H1 (cell line): ENCODE measurements around the gene FRMD4B. TPM values are rescaled to one million over a fixed set of nuclear protein-coding genes. Genes with fewer than 3 reads are reported as not detected.

Source experiments
- CTCF ChIA-PET: fragments of 300-600 bp; sonication (Branson Sonifier 250); formaldehyde crosslinking; loops from one replicate; lab custom pipeline; 2021; ENCODE audit not compliant: partially characterized antibody; lab: Charles Lee
- POLR2A ChIA-PET: fragments of 300-600 bp; sonication (Branson Sonifier 250); formaldehyde crosslinking; loops from one replicate; lab custom pipeline; 2021; ENCODE audit warnings: inconsistent platforms; ENCODE audit not compliant: partially characterized antibody; lab: Charles Lee
- DNase-seq, 2 experiments: peaks; one replicate each; pipeline versions ENCODE4 v3.0.0 to v3.0.0-alpha.2; 2010 to 2022; ENCODE audit warnings: low spot score in 2 of 2, low read depth in 1 of 2, mixed read lengths in 1 of 2
- FAIRE-seq: peaks from 2 replicates; lab custom pipeline; 2011; peaks lifted over from hg19 to GRCh38; lab: Jason Lieb, UNC
- H2AFZ ChIP-seq: 2 replicates; pipeline ENCODE4 v1.8.1; 2012; ENCODE audit warnings: low read length, inconsistent platforms
- H2AK5ac ChIP-seq: 2 replicates; pipeline ENCODE4 v1.6.1; 2013; ENCODE audit warnings: low read depth, low read length
- H2BK120ac ChIP-seq: replicated peaks from 2 replicates; pipeline ENCODE3; 2013; ENCODE audit warnings: low read depth, low read length, inconsistent platforms
- H2BK12ac ChIP-seq: 2 replicates; pipeline ENCODE4 v1.6.1; 2013; ENCODE audit warnings: low read depth, low read length
- H2BK15ac ChIP-seq: 2 replicates; pipeline ENCODE4 v1.6.1; 2013; ENCODE audit warnings: low read length
- H2BK20ac ChIP-seq: 2 replicates; pipeline ENCODE4 v1.6.1; 2013; ENCODE audit warnings: low read length
- H2BK5ac ChIP-seq: 2 replicates; pipeline ENCODE4 v1.6.1; 2013; ENCODE audit warnings: low read depth, low read length
- H3K14ac ChIP-seq: 2 replicates; pipeline ENCODE4 v1.6.1; 2013; ENCODE audit warnings: inconsistent platforms; ENCODE audit not compliant: insufficient read length
- H3K18ac ChIP-seq: 2 replicates; pipeline ENCODE4 v1.6.1; 2013; ENCODE audit warnings: low read length; ENCODE audit errors: extremely low read depth
- H3K23ac ChIP-seq: 2 replicates; pipeline ENCODE4 v1.6.1; 2013; ENCODE audit warnings: inconsistent platforms; ENCODE audit not compliant: insufficient read length
- H3K23me2 ChIP-seq: 2 replicates; pipeline ENCODE4 v1.6.1; 2013; ENCODE audit warnings: low read depth, low read length
- H3K27ac ChIP-seq: 2 replicates; pipeline ENCODE4 v1.6.1; 2011; ENCODE audit warnings: low read depth, low read length, inconsistent platforms
- H3K27me3 ChIP-seq, 4 experiments: replicated peaks in 1 of 4; 1 replicate in 1 of 4; 2 replicates in 3 of 4; pipeline versions ENCODE4 v1.6.1 to v1.8.1; 2011 to 2013; ENCODE audit warnings: low read length in 3 of 4, mild to moderate bottlenecking in 3 of 4, inconsistent platforms in 2 of 4, mixed read lengths in 2 of 4, moderate library complexity in 1 of 4; ENCODE audit not compliant: control insufficient read depth in 3 of 4, insufficient read depth in 3 of 4; ENCODE audit errors: extremely low read depth in 1 of 4
- H3K36me3 ChIP-seq, 4 experiments: 2 replicates each; pipeline versions ENCODE4 v1.6.1 to v1.8.1; 2011 to 2013; ENCODE audit warnings: mild to moderate bottlenecking in 4 of 4, low read length in 3 of 4, moderate library complexity in 2 of 4, control low read depth in 1 of 4, inconsistent platforms in 1 of 4; ENCODE audit not compliant: insufficient read depth in 4 of 4, control insufficient read depth in 2 of 4
- H3K4ac ChIP-seq: replicated peaks from 2 replicates; pipeline ENCODE3; 2013; ENCODE audit warnings: low read length, low read depth, mixed read lengths, inconsistent platforms; ENCODE audit not compliant: insufficient read length
- H3K4me1 ChIP-seq, 4 experiments: replicated peaks in 1 of 4; 1 replicate in 1 of 4; 2 replicates in 3 of 4; pipeline versions ENCODE4 v1.6.1 to v1.8.1; 2011 to 2013; ENCODE audit warnings: low read length in 3 of 4, inconsistent platforms in 2 of 4, mixed read lengths in 1 of 4; ENCODE audit not compliant: insufficient read depth in 4 of 4, control insufficient read depth in 3 of 4
- H3K4me2 ChIP-seq, 2 experiments: 2 replicates each; pipeline versions ENCODE4 v1.6.1 to v1.8.1; 2011 to 2013; ENCODE audit warnings: low read depth in 2 of 2, low read length in 2 of 2, control low read depth in 1 of 2, inconsistent platforms in 1 of 2, mild to moderate bottlenecking in 1 of 2; ENCODE audit not compliant: insufficient read depth in 1 of 2
- H3K4me3 ChIP-seq, 4 experiments: fragments of 200-600, 300-600 bp in 1 of 4; sonication (generic), shearing (Covaris generic), sonication (Bioruptor Twin) in 1 of 4; 2 replicates each; pipeline versions ENCODE4 v1.5.1 to v1.8.1; 2011 to 2016; ENCODE audit warnings: low read length in 4 of 4, low read depth in 3 of 4, control low read depth in 2 of 4, inconsistent platforms in 2 of 4, mild to moderate bottlenecking in 2 of 4, mixed read lengths in 1 of 4, moderate library complexity in 1 of 4; ENCODE audit not compliant: insufficient read depth in 2 of 4; ENCODE audit errors: extremely low read depth in 1 of 4
- H3K56ac ChIP-seq: replicated peaks from 2 replicates; pipeline ENCODE3; 2013; ENCODE audit warnings: low read depth, mild to moderate bottlenecking, mixed read lengths, low read length, inconsistent platforms; ENCODE audit not compliant: insufficient read length
- H3K79me1 ChIP-seq: 2 replicates; pipeline ENCODE4 v1.6.1; 2013; ENCODE audit warnings: low read depth, low read length, control low read depth
- H3K79me2 ChIP-seq, 2 experiments: 2 replicates each; pipeline versions ENCODE4 v1.6.1 to v1.8.1; 2012 to 2013; ENCODE audit warnings: low read length in 2 of 2, mild to moderate bottlenecking in 2 of 2, inconsistent platforms in 1 of 2; ENCODE audit not compliant: insufficient read depth in 2 of 2, control insufficient read depth in 1 of 2
- H3K9ac ChIP-seq, 4 experiments: replicated peaks in 1 of 4; 1 replicate in 1 of 4; 2 replicates in 3 of 4; pipeline versions ENCODE4 v1.6.1 to v1.8.1; 2011 to 2013; ENCODE audit warnings: low read depth in 3 of 4, low read length in 3 of 4, control low read depth in 2 of 4, mild to moderate bottlenecking in 2 of 4, moderate library complexity in 2 of 4, inconsistent platforms in 1 of 4; ENCODE audit errors: extremely low read depth in 1 of 4
- H3K9me3 ChIP-seq, 2 experiments: 2 replicates each; pipeline versions ENCODE4 v1.6.1 to v1.8.1; 2012 to 2013; ENCODE audit warnings: mild to moderate bottlenecking in 2 of 2, moderate library complexity in 2 of 2, control low read depth in 1 of 2, inconsistent platforms in 1 of 2, low read depth in 1 of 2, low read length in 1 of 2, mixed read lengths in 1 of 2; ENCODE audit not compliant: insufficient read depth in 2 of 2
- H4K20me1 ChIP-seq, 2 experiments: replicated peaks in 1 of 2; 2 replicates each; pipeline versions ENCODE3 to v1.8.1; 2011 to 2013; ENCODE audit warnings: inconsistent platforms in 2 of 2, low read length in 2 of 2, mild to moderate bottlenecking in 1 of 2; ENCODE audit not compliant: insufficient read depth in 2 of 2, control insufficient read depth in 1 of 2
- H4K5ac ChIP-seq: 2 replicates; pipeline ENCODE4 v1.6.1; 2013; ENCODE audit warnings: low read length, low read depth, mixed read lengths, inconsistent platforms; ENCODE audit not compliant: insufficient read length
- H4K8ac ChIP-seq: 2 replicates; pipeline ENCODE4 v1.8.0; 2013; ENCODE audit warnings: mild to moderate bottlenecking, moderate library complexity, low read length, inconsistent platforms; ENCODE audit not compliant: insufficient read depth; ENCODE audit errors: extremely low read depth
- H4K91ac ChIP-seq: replicated peaks from 2 replicates; pipeline ENCODE3; 2013; ENCODE audit warnings: low read length, mixed read lengths, inconsistent platforms; ENCODE audit not compliant: insufficient read length
- RXRA ChIP-seq: IDR thresholded peaks from 2 replicates; pipeline ENCODE4 v1.6.1; 2011; ENCODE audit warnings: low read depth, mild to moderate bottlenecking, low read length, moderate library complexity; ENCODE audit not compliant: insufficient read depth
- WGBS, 2 experiments: shearing (Covaris generic) in 1 of 2; methylation state at CpG; one replicate each; pipeline versions ENCODE4 v1.1.6 to v1.1.7; 2013 to 2015; ENCODE audit warnings: low lambda C conversion rate in 2 of 2, mixed read lengths in 2 of 2, inconsistent platforms in 1 of 2, low coverage in 1 of 2, missing lambda C conversion rate in 1 of 2; ENCODE audit not compliant: insufficient replicate concordance in 2 of 2, insufficient coverage in 1 of 2, insufficient read length in 1 of 2; ENCODE audit errors: extremely low coverage in 1 of 2, missing lambda C conversion rate in 1 of 2; 5-methylcytosine and 5-hydroxymethylcytosine counted together
- polyA plus RNA-seq, 7 experiments: library from polyadenylated mRNA; depleted of rRNA in 3 of 7; stranded (reverse) in 5 of 7; unstranded in 2 of 7; fragments of >200 nt in 5 of 7; fragments of 200-250 nt in 2 of 7; gene quantifications; 1 replicate in 5 of 7; 2 replicates in 1 of 7; 4 replicates in 1 of 7; pipeline versions ENCODE4 v1.2.1 to v1.2.3, GENCODE V29; 2011 to 2013; ENCODE audit warnings: missing spikeins in 2 of 7, mixed read lengths in 2 of 7
- total RNA-seq: library from RNA; stranded (reverse); fragmentation: NEBNext Ultra II Directional; extraction: Animal tissue kit (Norgen Biotek cat#: 25700); gene quantifications from 2 replicates; pipeline ENCODE4 v1.2.1, GENCODE V29; 2021

FRMD4B gene
- total and polyA plus RNA-seq, 2 of the 8 experiments (the other 6 are each of a cell fraction or from before 2014, with no cell fraction given), result 2.7 to 7.2 TPM

- no peak overlapping the region for H3K4me3 ChIP-seq
- no peak overlapping the region for H2BK120ac ChIP-seq
- H3K23ac ChIP-seq, result no peak overlapping the region
- H3K9me3 ChIP-seq, result no peaks in the 10 kb centered on the region
- 100% methylated on average over 2 of the region's 2 CpGs; no CpG with 5 or more reads in 1 of the 2 experiments for WGBS, 2 experiments
- H3K36me3 ChIP-seq, result no peaks in the 10 kb centered on the region
- H3K79me2 ChIP-seq, result no peaks in the 10 kb centered on the region
- no peak overlapping the region for H4K8ac ChIP-seq
- no peak overlapping the region for H3K4me2 ChIP-seq
- H4K20me1 ChIP-seq, result no peaks in the 10 kb centered on the region
- H4K5ac ChIP-seq, result no peak overlapping the region
- no peak overlapping the region for H2AFZ ChIP-seq
- H3K18ac ChIP-seq, result no peak overlapping the region
- H2BK15ac ChIP-seq, result no peak overlapping the region
- no peak for FAIRE-seq
- ChIA-PET POLR2A (no interaction called here), CTCF (interaction anchor here (0.6 to 0.8 kb wide), 3 partner anchors 34 to 229 kb away, joined by 3 to 4 read pairs (median 3); no protein-coding TSS in a partner anchor)
- H3K14ac ChIP-seq, result no peak overlapping the region
- H3K27ac ChIP-seq, result no peak overlapping the region
- no peak overlapping the region for H3K56ac ChIP-seq
- H3K9ac ChIP-seq, result no peak overlapping the region
- no peak overlapping the region for H2BK5ac ChIP-seq
- no peak for DNase-seq
- no peaks in the 10 kb centered on the region for H3K27me3 ChIP-seq
- no peaks in the 10 kb centered on the region for H3K4me1 ChIP-seq
- no peaks in the 10 kb centered on the region; the same call in 1 of the 2 replicates for H3K79me1 ChIP-seq
- H2BK12ac ChIP-seq, result no peak overlapping the region
- H2BK20ac ChIP-seq, result no peak overlapping the region
- H2AK5ac ChIP-seq, result no peak overlapping the region
- H3K23me2 ChIP-seq, result peaks cover 6% of the 10 kb centered on the region; the same call in 1 of the 2 replicates
- no peak overlapping the region for H4K91ac ChIP-seq
- H3K4ac ChIP-seq, result no peak overlapping the region
- TF ChIP-seq RXRA, result no peak
Measured at GRCh38 chr3:69376731-69377130, 9.2 kb downstream of the FRMD4B start.
